Measurements from ENCODE around the gene DMXL2. TPM values are rescaled to one million over a fixed set of nuclear protein-coding genes. Genes with fewer than 3 reads are reported as not detected.
A peak's percentile ranks its signal among the peaks of the same experiment; 100 is the strongest.

Gene DMXL2
- total RNA-seq, 1 experiment from 2014 or later: 10.9 TPM

- CTCF ChIA-PET: interaction anchor here (0.6 kb wide), 1 partner anchor 38 kb away, joined by 3 read pairs; no protein-coding TSS in a partner anchor
- Histone ChIP-seq H3K36me3 (ENCODE audit: low read depth, low read length) (no peaks in the 10 kb centered on the region), H3K4me3 (ENCODE audit: low read length) (no peak overlapping the region), H3K4me1 (ENCODE audit: insufficient read depth, low read length) (no peaks in the 10 kb centered on the region), H3K27me3 (ENCODE audit: low read length) (no peaks in the 10 kb centered on the region), H3K27ac (ENCODE audit: low read length) (no peak overlapping the region), H3K9ac (ENCODE audit: low read length) (no peak overlapping the region), H2AFZ (ENCODE audit: low read length) (no peak overlapping the region), H3K9me3 (ENCODE audit: low read length) (no peaks in the 10 kb centered on the region), H3K4me2 (ENCODE audit: low read length) (no peak overlapping the region), H4K20me1 (ENCODE audit: low read length) (no peaks in the 10 kb centered on the region), H3K79me2 (ENCODE audit: low read length) (no peaks in the 10 kb centered on the region), H3F3A (ENCODE audit: low read length, unreplicated experiment) (no peaks in the 10 kb centered on the region), H3K9me2 (replicated peaks; ENCODE audit: low read length) (no peaks in the 10 kb centered on the region)
- intact Hi-C loops (cut with micrococcal nuclease): no loop called here
- BruUV-seq (replicated peaks): no TSS peak
- TF ChIP-seq EZH2phosphoT487 (IDR thresholded peaks at IDR 0.05; ENCODE audit: borderline replicate concordance, low read length): no peak
- no peak for TF ChIP-seq EZH2 (IDR thresholded peaks at IDR 0.05; ENCODE audit: low read length, unreplicated experiment)
- TF ChIP-seq CTCF (conservative IDR thresholded peaks at IDR 0.05; ENCODE audit: low read depth, low read length): no peak
- ATAC-seq (peak; percentile 37; the same call in 1 of the 2 replicates), DNase-seq (no peak)
- POLR2A ChIA-PET (ENCODE audit: unreplicated experiment): no interaction called here
Observed at GRCh38 chr15:51669381-51669780, 46.8 kb upstream of the DMXL2 start.

GRCh38 chr15:51668446-51668845 is 45.9 kb upstream of the DMXL2 start:
- POLR2A ChIA-PET (ENCODE audit: unreplicated experiment): no interaction called here
- H4K20me1 ChIP-seq (ENCODE audit: low read length): no peaks in the 10 kb centered on the region
- BruUV-seq (replicated peaks): no TSS peak
- H3K4me1 ChIP-seq (ENCODE audit: insufficient read depth, low read length): no peaks in the 10 kb centered on the region
- H3K9me3 ChIP-seq (ENCODE audit: low read length): no peaks in the 10 kb centered on the region
- no peak for ATAC-seq
- no peak overlapping the region for H2AFZ ChIP-seq (ENCODE audit: low read length)
- TF ChIP-seq CTCF (conservative IDR thresholded peaks at IDR 0.05; ENCODE audit: low read depth, low read length): no peak
- no peak for TF ChIP-seq EZH2phosphoT487 (IDR thresholded peaks at IDR 0.05; ENCODE audit: borderline replicate concordance, low read length)
- TF ChIP-seq EZH2 (IDR thresholded peaks at IDR 0.05; ENCODE audit: low read length, unreplicated experiment): no peak
- no peak for DNase-seq
- H3K4me2 ChIP-seq (ENCODE audit: low read length): no peak overlapping the region
- intact Hi-C loops (cut with micrococcal nuclease): no loop called here
- CTCF ChIA-PET: no interaction called here
- no peaks in the 10 kb centered on the region for H3F3A ChIP-seq (ENCODE audit: low read length, unreplicated experiment)
- H3K4me3 ChIP-seq (ENCODE audit: low read length): no peak overlapping the region
- H3K79me2 ChIP-seq (ENCODE audit: low read length): no peaks in the 10 kb centered on the region
- H3K9me2 ChIP-seq (replicated peaks; ENCODE audit: low read length): no peaks in the 10 kb centered on the region
- H3K27me3 ChIP-seq (ENCODE audit: low read length): peaks cover under 1% of the 10 kb centered on the region; the same call in 1 of the 2 replicates
- H3K36me3 ChIP-seq (ENCODE audit: low read depth, low read length): no peaks in the 10 kb centered on the region
- no peak overlapping the region for H3K27ac ChIP-seq (ENCODE audit: low read length)
- H3K9ac ChIP-seq (ENCODE audit: low read length): no peak overlapping the region

GRCh38 chr15:51667478-51667877 is 44.9 kb upstream of the DMXL2 start:
- BruUV-seq (replicated peaks): no TSS peak
- POLR2A ChIA-PET (ENCODE audit: unreplicated experiment): no interaction called here
- no peak overlapping the region for H3K4me3 ChIP-seq (ENCODE audit: low read length)
- H3K9ac ChIP-seq (ENCODE audit: low read length): no peak overlapping the region
- no peaks in the 10 kb centered on the region for H3K9me3 ChIP-seq (ENCODE audit: low read length)
- no peak overlapping the region for H2AFZ ChIP-seq (ENCODE audit: low read length)
- CTCF ChIA-PET: no interaction called here
- no peak overlapping the region for H3K4me2 ChIP-seq (ENCODE audit: low read length)
- H3K27me3 ChIP-seq (ENCODE audit: low read length): peaks cover 9% of the 10 kb centered on the region; the same call in 1 of the 2 replicates
- H3K27ac ChIP-seq (ENCODE audit: low read length): no peak overlapping the region
- ATAC-seq (no peak), DNase-seq (no peak)
- no peaks in the 10 kb centered on the region for H3K4me1 ChIP-seq (ENCODE audit: insufficient read depth, low read length)
- intact Hi-C loops (cut with micrococcal nuclease): no loop called here
- no peak for TF ChIP-seq EZH2phosphoT487 (IDR thresholded peaks at IDR 0.05; ENCODE audit: borderline replicate concordance, low read length)
- no peak for TF ChIP-seq EZH2 (IDR thresholded peaks at IDR 0.05; ENCODE audit: low read length, unreplicated experiment)
- TF ChIP-seq CTCF (conservative IDR thresholded peaks at IDR 0.05; ENCODE audit: low read depth, low read length): no peak
- H3F3A ChIP-seq (ENCODE audit: low read length, unreplicated experiment): no peaks in the 10 kb centered on the region
- no peaks in the 10 kb centered on the region for H3K79me2 ChIP-seq (ENCODE audit: low read length)
- H3K9me2 ChIP-seq (replicated peaks; ENCODE audit: low read length): no peaks in the 10 kb centered on the region
- H4K20me1 ChIP-seq (ENCODE audit: low read length): no peaks in the 10 kb centered on the region
- no peaks in the 10 kb centered on the region for H3K36me3 ChIP-seq (ENCODE audit: low read depth, low read length)

Data from PC-3 (cell line).